Prostate gland (tissue), 2 donors: Measurements from ENCODE around the gene OPN4.

Experiments
- POLR2A ChIP-seq: fragments of 450-650 bp; IDR thresholded peaks from one replicate; pipeline ENCODE4 v1.6.1; 2016; ENCODE audit warnings: antibody characterized with exemption, mild to moderate bottlenecking
- TF ChIP-seq, protein P1 (sequence below), 4 experiments: fragments of 200-600 bp in 2 of 4; fragments of 450-650 bp in 2 of 4; sonication (generic) in 2 of 4; IDR thresholded peaks; 1 replicate in 3 of 4; 2 replicates in 1 of 4; pipeline ENCODE4 v1.5.1; 2016 to 2019; ENCODE audit warnings: antibody characterized with exemption in 4 of 4, mild to moderate bottlenecking in 2 of 4, moderate library complexity in 2 of 4

DNA sequence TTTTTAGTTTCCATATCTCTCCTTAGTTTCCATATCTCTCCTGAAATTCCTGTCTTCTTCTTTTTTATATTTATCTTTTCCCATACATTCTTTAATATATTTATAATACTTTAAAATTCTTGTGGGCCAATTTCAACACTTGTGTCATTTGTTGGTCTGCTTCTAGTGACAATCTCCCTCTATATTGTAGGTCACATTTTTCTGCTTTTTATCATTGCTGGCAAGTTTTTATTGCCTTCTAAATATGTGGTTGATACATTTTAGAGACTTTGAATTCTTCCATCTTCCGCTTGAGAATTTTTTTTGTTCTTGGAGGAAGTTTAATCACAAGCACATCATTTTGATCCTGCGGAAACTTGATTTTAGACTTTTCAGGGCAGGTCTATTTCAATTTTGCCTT lies 26.0 kb upstream of the OPN4 start:
- TF ChIP-seq, protein P1, sequence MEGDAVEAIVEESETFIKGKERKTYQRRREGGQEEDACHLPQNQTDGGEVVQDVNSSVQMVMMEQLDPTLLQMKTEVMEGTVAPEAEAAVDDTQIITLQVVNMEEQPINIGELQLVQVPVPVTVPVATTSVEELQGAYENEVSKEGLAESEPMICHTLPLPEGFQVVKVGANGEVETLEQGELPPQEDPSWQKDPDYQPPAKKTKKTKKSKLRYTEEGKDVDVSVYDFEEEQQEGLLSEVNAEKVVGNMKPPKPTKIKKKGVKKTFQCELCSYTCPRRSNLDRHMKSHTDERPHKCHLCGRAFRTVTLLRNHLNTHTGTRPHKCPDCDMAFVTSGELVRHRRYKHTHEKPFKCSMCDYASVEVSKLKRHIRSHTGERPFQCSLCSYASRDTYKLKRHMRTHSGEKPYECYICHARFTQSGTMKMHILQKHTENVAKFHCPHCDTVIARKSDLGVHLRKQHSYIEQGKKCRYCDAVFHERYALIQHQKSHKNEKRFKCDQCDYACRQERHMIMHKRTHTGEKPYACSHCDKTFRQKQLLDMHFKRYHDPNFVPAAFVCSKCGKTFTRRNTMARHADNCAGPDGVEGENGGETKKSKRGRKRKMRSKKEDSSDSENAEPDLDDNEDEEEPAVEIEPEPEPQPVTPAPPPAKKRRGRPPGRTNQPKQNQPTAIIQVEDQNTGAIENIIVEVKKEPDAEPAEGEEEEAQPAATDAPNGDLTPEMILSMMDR (IDR thresholded peaks at IDR 0.05) = no peak
- no peak for TF ChIP-seq POLR2A
